Measurements from ENCODE around the gene SPHK2.

GRCh38 chr19:48609571-48610108, 9.7 kb upstream of the SPHK2 start:
- TF ChIP-seq POLR2A (IDR thresholded peaks at IDR 0.05) (no peak), CTCF (IDR thresholded peaks at IDR 0.05) (no peak)
